DOHH2 (cell line): ENCODE data around the gene ACTL10.

ENCODE experiments used
- H3F3A ChIP-seq: fragments of 200-600 bp; sonication (generic), shearing (Covaris generic); 2 replicates; pipeline ENCODE4 v1.6.0; 2016; ENCODE audit warnings: antibody characterized with exemption, mild to moderate bottlenecking; ENCODE audit not compliant: control insufficient read depth, insufficient read depth
- H3K27ac ChIP-seq: fragments of 200-600 bp; sonication (generic); 2 replicates; pipeline ENCODE4 v1.5.1; 2014; ENCODE audit warnings: low read depth, mild to moderate bottlenecking, low read length, moderate library complexity
- H3K27me3 ChIP-seq: fragments of 200-600 bp; sonication (generic); 2 replicates; pipeline ENCODE4 v1.6.1; 2014; ENCODE audit warnings: mild to moderate bottlenecking, low read length, mixed read lengths; ENCODE audit not compliant: control insufficient read depth
- H3K36me3 ChIP-seq: fragments of 200-600 bp; sonication (generic); 2 replicates; pipeline ENCODE4 v1.6.1; 2014; ENCODE audit warnings: mild to moderate bottlenecking, low read length, moderate library complexity, mixed read lengths; ENCODE audit not compliant: control insufficient read depth
- H3K4me1 ChIP-seq: fragments of 200-600 bp; sonication (generic); 2 replicates; pipeline ENCODE4 v1.6.1; 2014; ENCODE audit warnings: mild to moderate bottlenecking, low read length, mixed read lengths; ENCODE audit not compliant: control insufficient read depth
- H3K4me2 ChIP-seq: fragments of 200-600 bp; sonication (generic); 2 replicates; pipeline ENCODE4 v1.6.0; 2014; ENCODE audit warnings: mild to moderate bottlenecking, low read length, moderate library complexity
- H3K4me3 ChIP-seq: fragments of 200-600 bp; sonication (generic); 2 replicates; pipeline ENCODE4 v1.5.1; 2014; ENCODE audit warnings: mild to moderate bottlenecking, low read length, mixed read lengths
- H3K79me2 ChIP-seq: fragments of 200-600 bp; sonication (generic); 2 replicates; pipeline ENCODE4 v1.6.1; 2014; ENCODE audit warnings: mild to moderate bottlenecking, low read length, mixed read lengths; ENCODE audit not compliant: control insufficient read depth
- H3K9me2 ChIP-seq: fragments of 200-600 bp; sonication (generic); replicated peaks from 2 replicates; pipeline ENCODE4 v1.6.1; 2014; ENCODE audit warnings: mild to moderate bottlenecking, low read length, mixed read lengths; ENCODE audit not compliant: control insufficient read depth
- H3K9me3 ChIP-seq: fragments of 200-600 bp; sonication (generic); 2 replicates; pipeline ENCODE4 v1.6.1; 2014; ENCODE audit warnings: antibody characterized with exemption, low read length, mixed read lengths; ENCODE audit not compliant: control insufficient read depth, insufficient read depth
- H4K20me1 ChIP-seq: fragments of 200-600 bp; sonication (generic); 2 replicates; pipeline ENCODE4 v1.6.0; 2014; ENCODE audit warnings: low read depth, mild to moderate bottlenecking, antibody characterized with exemption, low read length, moderate library complexity; ENCODE audit not compliant: control insufficient read depth, insufficient read depth
- CTCF ChIP-seq: fragments of 200-600 bp; sonication (generic); IDR thresholded peaks from one replicate; pipeline ENCODE4 v1.5.1; 2014; ENCODE audit warnings: antibody characterized with exemption, mild to moderate bottlenecking, low read depth, low read length; ENCODE audit not compliant: poor library complexity, severe bottlenecking
- EZH2phosphoT487 ChIP-seq: fragments of 200-600 bp; sonication (generic); IDR thresholded peaks from 2 replicates; pipeline ENCODE4 v1.6.1; 2017; ENCODE audit warnings: borderline replicate concordance, mild to moderate bottlenecking, antibody characterized with exemption, low read length, moderate library complexity, mixed read lengths

Gene ACTL10

GRCh38 chr20:33704197-33704924, 37.6 kb downstream of the ACTL10 start:
- Histone ChIP-seq H3K4me2 (no peak overlapping the region), H3K4me3 (no peak overlapping the region), H3K27me3 (no peaks in the 10 kb centered on the region), H3K79me2 (no peaks in the 10 kb centered on the region), H4K20me1 (no peaks in the 10 kb centered on the region), H3K9me2 (no peaks in the 10 kb centered on the region), H3K9me3 (no peaks in the 10 kb centered on the region), H3K36me3 (no peaks in the 10 kb centered on the region), H3K4me1 (peaks cover 10% of the 10 kb centered on the region), H3K27ac (no peak overlapping the region), H3F3A (no peaks in the 10 kb centered on the region)
- TF ChIP-seq EZH2phosphoT487 = no peak
- no peak for TF ChIP-seq CTCF

GRCh38 chr20:33707668-33708067, 40.9 kb downstream of the ACTL10 start:
- H3K27me3 ChIP-seq = no peaks in the 10 kb centered on the region
- H4K20me1 ChIP-seq = no peaks in the 10 kb centered on the region
- H3F3A ChIP-seq = no peaks in the 10 kb centered on the region
- no peaks in the 10 kb centered on the region for H3K36me3 ChIP-seq
- H3K4me3 ChIP-seq = no peak overlapping the region
- H3K4me2 ChIP-seq = no peak overlapping the region
- H3K9me2 ChIP-seq = no peaks in the 10 kb centered on the region
- no peaks in the 10 kb centered on the region for H3K9me3 ChIP-seq
- peaks cover 10% of the 10 kb centered on the region for H3K4me1 ChIP-seq
- no peaks in the 10 kb centered on the region for H3K79me2 ChIP-seq
- TF ChIP-seq CTCF (no peak), EZH2phosphoT487 (no peak)
- no peak overlapping the region for H3K27ac ChIP-seq

- H3K4me1 ChIP-seq = peaks cover 10% of the 10 kb centered on the region
- H4K20me1 ChIP-seq = no peaks in the 10 kb centered on the region
- H3K4me2 ChIP-seq = no peak overlapping the region
- no peak overlapping the region for H3K27ac ChIP-seq
- no peaks in the 10 kb centered on the region for H3F3A ChIP-seq
- no peak overlapping the region for H3K4me3 ChIP-seq
- H3K27me3 ChIP-seq = no peaks in the 10 kb centered on the region
- no peaks in the 10 kb centered on the region for H3K9me3 ChIP-seq
- no peaks in the 10 kb centered on the region for H3K36me3 ChIP-seq
- TF ChIP-seq EZH2phosphoT487 = no peak
- TF ChIP-seq CTCF = no peak
- H3K9me2 ChIP-seq = no peaks in the 10 kb centered on the region
- no peaks in the 10 kb centered on the region for H3K79me2 ChIP-seq
These were observed 42.7 kb downstream of the ACTL10 start for GRCh38 chr20:33709398-33709797.
